Prostate gland (tissue), 2 donors: Measurements from ENCODE around the gene MMP21.

Source experiments
- CTCF ChIP-seq, 4 experiments: fragments of 200-600 bp in 2 of 4; fragments of 450-650 bp in 2 of 4; sonication (generic) in 2 of 4; IDR thresholded peaks; 1 replicate in 3 of 4; 2 replicates in 1 of 4; pipeline ENCODE4 v1.5.1; 2016 to 2019; ENCODE audit warnings: antibody characterized with exemption in 4 of 4, mild to moderate bottlenecking in 2 of 4, moderate library complexity in 2 of 4
- POLR2AphosphoS5 ChIP-seq: sonication (generic); formaldehyde crosslinking; IDR thresholded peaks from one replicate; pipeline ENCODE4 v1.6.1; 2017; ENCODE audit warnings: antibody characterized with exemption

DNA sequence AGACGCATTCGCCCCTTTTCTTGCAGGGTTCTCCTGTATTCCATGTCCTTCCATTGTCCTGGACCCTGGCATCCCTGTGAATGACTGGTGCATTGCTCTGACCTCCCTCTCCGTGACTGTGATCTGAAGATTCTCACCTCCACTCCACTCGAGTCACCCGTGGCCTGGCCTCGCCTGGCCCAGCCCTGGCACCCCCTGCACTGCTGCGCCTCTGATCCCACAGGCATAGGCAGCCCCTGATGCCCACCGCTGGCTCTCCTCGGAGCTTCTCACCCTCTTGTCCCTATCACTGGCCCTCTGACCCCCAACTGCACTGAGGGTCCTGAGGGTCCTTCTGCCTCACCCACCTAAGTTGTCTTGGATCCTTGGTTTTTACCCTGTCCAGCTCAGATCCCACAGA lies 2.2 kb upstream of the MMP21 start:
- TF ChIP-seq CTCF (IDR thresholded peaks at IDR 0.05): no peak
- no peak for TF ChIP-seq POLR2AphosphoS5
